GM13976 (cell line): ENCODE results near the gene ICAM2.

ENCODE experiments used
- DNase-seq: peaks from one replicate; pipeline ENCODE4 v3.0.0; 2012; ENCODE audit warnings: low spot score
- CTCF ChIP-seq: IDR thresholded peaks from 2 replicates; pipeline ENCODE4 v1.5.1; 2012; ENCODE audit warnings: borderline replicate concordance, mild to moderate bottlenecking; ENCODE audit not compliant: insufficient read depth; ENCODE audit errors: extremely low read depth, missing control alignments, control extremely low read depth
- in situ Hi-C: fragments of 300-500 bp; cut with MboI; formaldehyde crosslinking; loops from one replicate; pipeline ENCODE4 v1.12.0; 2022; ENCODE audit warnings: low sequenced_read_pairs, mixed read lengths, inconsistent platforms; ENCODE audit not compliant: unreplicated experiment

ICAM2 gene

GRCh38 chr17:64040206-64040605, 19.8 kb upstream of the ICAM2 start:
- in situ Hi-C loops, result no loop called here
- DNase-seq, result no peak
- no peak for TF ChIP-seq CTCF

- DNase-seq, result no peak
- in situ Hi-C loops, result no loop called here
- no peak for TF ChIP-seq CTCF
Observed at GRCh38 chr17:64039106-64039400, 18.6 kb upstream of the ICAM2 start.

- DNase-seq, result no peak
- TF ChIP-seq CTCF, result no peak
- in situ Hi-C loops, result no loop called here
Observed at GRCh38 chr17:64038331-64039105, 18.1 kb upstream of the ICAM2 start.

GRCh38 chr17:64037802-64038201, 17.4 kb upstream of the ICAM2 start:
- in situ Hi-C loops, result no loop called here
- TF ChIP-seq CTCF, result no peak
- no peak for DNase-seq

- TF ChIP-seq CTCF, result no peak
- in situ Hi-C loops, result no loop called here
Observed at GRCh38 chr17:64037180-64037579, 16.7 kb upstream of the ICAM2 start.

GRCh38 chr17:64036198-64036922, 15.9 kb upstream of the ICAM2 start:
- TF ChIP-seq CTCF, result no peak
- in situ Hi-C loops, result no loop called here
- DNase-seq, result no peak

More at GRCh38 chr17:64037180-64037579, 16.7 kb upstream of the ICAM2 start:
- DNase-seq, result no peak
